HG03103 (cell line): Measurements from ENCODE around the gene L1CAM.

Experiments
- ATAC-seq: cut with Tn5 transposase; IDR thresholded peaks from one replicate; pipeline ENCODE4 v1.9.1; 2021; ENCODE audit warnings: low read depth; ENCODE audit not compliant: unreplicated experiment

The L1CAM gene

GRCh38 chrX:153866302-153867019 lies 19.5 kb downstream of the L1CAM start:
- no peak for ATAC-seq

- ATAC-seq: no peak
These were observed 20.3 kb downstream of the L1CAM start for GRCh38 chrX:153865685-153866084.

- no peak for ATAC-seq
These were observed 20.7 kb downstream of the L1CAM start for GRCh38 chrX:153865321-153865580.

GRCh38 chrX:153864561-153865320 lies 21.2 kb downstream of the L1CAM start:
- no peak for ATAC-seq

- ATAC-seq: no peak
These were observed 21.9 kb downstream of the L1CAM start for GRCh38 chrX:153864101-153864500.

GRCh38 chrX:153863251-153863991 lies 22.6 kb downstream of the L1CAM start:
- ATAC-seq: no peak

- ATAC-seq: no peak
These were observed 23.4 kb downstream of the L1CAM start for GRCh38 chrX:153862369-153863250.

- ATAC-seq: no peak
These were observed 24.2 kb downstream of the L1CAM start for GRCh38 chrX:153861733-153862310.

GRCh38 chrX:153861151-153861550 lies 24.8 kb downstream of the L1CAM start:
- no peak for ATAC-seq

GRCh38 chrX:153857348-153857903 lies 28.5 kb downstream of the L1CAM start:
- no peak for ATAC-seq

- ATAC-seq: no peak
These were observed 31.3 kb downstream of the L1CAM start for GRCh38 chrX:153854702-153855101.

GRCh38 chrX:153853902-153854267 lies 32.1 kb downstream of the L1CAM start:
- ATAC-seq: no peak

GRCh38 chrX:153853180-153853901 lies 32.6 kb downstream of the L1CAM start:
- no peak for ATAC-seq

GRCh38 chrX:153851981-153852380 lies 34.0 kb downstream of the L1CAM start:
- ATAC-seq: no peak

GRCh38 chrX:153848325-153848724 lies 37.6 kb downstream of the L1CAM start:
- no peak for ATAC-seq

GRCh38 chrX:153845842-153846241 lies 40.1 kb downstream of the L1CAM start:
- ATAC-seq: no peak

GRCh38 chrX:153845195-153845594 lies 40.8 kb downstream of the L1CAM start:
- ATAC-seq: no peak

- no peak for ATAC-seq
These were observed 41.4 kb downstream of the L1CAM start for GRCh38 chrX:153844509-153845082.

- no peak for ATAC-seq
These were observed 49.1 kb downstream of the L1CAM start for GRCh38 chrX:153836921-153837320.
